LNCAP (cell line): Measurements from ENCODE around the gene SUPT6H.

ENCODE experiments used
- TF ChIP-seq, protein P1 (sequence below): fragments of 450-650 bp; IDR thresholded peaks from 2 replicates; pipeline ENCODE4 v1.5.1; 2017; ENCODE audit warnings: mild to moderate bottlenecking

Gene SUPT6H

DNA sequence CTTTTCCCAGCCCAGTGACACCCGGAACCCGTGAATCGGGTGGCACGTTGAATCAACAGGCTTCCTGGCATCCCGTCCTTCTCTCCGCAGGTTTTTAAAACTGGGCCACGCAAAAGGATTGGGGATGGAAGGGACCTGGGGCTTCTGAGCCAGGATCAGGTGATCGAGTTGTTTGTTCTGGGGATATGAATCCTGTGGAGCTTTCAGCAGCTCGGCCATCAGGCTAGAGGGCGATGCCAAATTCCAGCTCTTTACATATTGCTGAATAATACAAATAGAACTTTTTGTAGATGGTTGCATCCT, 473 bp downstream of the SUPT6H start:
- TF ChIP-seq, protein P1, sequence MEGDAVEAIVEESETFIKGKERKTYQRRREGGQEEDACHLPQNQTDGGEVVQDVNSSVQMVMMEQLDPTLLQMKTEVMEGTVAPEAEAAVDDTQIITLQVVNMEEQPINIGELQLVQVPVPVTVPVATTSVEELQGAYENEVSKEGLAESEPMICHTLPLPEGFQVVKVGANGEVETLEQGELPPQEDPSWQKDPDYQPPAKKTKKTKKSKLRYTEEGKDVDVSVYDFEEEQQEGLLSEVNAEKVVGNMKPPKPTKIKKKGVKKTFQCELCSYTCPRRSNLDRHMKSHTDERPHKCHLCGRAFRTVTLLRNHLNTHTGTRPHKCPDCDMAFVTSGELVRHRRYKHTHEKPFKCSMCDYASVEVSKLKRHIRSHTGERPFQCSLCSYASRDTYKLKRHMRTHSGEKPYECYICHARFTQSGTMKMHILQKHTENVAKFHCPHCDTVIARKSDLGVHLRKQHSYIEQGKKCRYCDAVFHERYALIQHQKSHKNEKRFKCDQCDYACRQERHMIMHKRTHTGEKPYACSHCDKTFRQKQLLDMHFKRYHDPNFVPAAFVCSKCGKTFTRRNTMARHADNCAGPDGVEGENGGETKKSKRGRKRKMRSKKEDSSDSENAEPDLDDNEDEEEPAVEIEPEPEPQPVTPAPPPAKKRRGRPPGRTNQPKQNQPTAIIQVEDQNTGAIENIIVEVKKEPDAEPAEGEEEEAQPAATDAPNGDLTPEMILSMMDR: no peak

DNA sequence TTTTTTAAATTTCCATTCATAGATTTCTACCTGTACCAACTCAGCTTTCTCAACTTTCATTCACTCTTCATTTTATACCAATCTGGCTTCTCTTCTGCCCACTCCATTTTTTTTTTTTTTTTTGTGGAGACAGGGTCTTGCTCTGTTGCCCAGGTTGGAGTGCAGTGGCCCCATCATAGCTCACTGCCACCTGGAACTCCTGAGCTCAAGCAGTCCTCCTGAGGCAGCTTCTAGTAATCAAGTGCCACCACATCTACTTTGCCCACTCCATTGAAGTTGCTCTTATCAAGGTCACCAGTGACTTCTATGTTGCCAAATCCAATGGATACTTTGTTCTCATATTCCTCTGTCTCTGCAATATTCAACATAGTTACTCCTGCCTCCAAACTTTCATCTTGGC, 1.7 kb downstream of the SUPT6H start:
- TF ChIP-seq, protein P1: no peak

DNA sequence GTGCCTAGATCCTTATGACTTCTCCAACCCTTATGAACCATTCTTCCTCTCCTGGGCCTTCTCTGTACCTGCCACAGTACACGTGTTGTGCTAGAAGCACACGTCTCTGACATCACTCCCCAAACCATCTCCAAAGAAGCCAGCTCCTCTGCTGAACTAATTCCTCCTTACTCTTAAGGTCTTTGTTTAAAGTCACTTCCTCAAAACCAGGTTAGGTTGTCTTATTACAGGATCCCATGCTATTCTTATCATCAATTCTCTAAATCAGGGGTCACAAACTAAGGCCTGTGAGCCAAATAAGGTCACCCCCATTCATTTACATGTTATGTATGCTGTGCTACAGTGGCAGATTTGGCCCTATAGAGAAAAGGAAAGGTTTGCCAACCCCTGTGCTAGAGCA, 4.0 kb downstream of the SUPT6H start:
- TF ChIP-seq, protein P1: no peak

DNA sequence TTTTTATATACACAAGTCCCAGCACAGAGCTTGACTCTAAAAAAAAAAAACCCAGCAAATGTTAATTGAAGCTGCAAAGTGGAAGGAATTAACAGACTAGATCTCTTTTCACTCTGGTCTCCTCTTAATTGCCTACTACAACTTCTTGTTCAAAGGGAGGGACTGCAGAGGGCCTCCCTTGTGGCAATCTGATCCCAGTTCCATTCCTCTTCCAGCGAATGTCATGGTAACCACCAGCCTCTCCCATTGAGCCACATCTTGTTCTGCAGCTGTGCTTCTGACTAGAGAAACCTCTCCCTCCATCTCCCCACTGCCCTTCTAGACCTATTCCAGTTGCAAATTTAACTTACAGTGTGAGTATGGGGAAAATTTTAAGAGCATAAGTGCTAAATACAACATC, 5.9 kb downstream of the SUPT6H start:
- TF ChIP-seq, protein P1: no peak

DNA sequence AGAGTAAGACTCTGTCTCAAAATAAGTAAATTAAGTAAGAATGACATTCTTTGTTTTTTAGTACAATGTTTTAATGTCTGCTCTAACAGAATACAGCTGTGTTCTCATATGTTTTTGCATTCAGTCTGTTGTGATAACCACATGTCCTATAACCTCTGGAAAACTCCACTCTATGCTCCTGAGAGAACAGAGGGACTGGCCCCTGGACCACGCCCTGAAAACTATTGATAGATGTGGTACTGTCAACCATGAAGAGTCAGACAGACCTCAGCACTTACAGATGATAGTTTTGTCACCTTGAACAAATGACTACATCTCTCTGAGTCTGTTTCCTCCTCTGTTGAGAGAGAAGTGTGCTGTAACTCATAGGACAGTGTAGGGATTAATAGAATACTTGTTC, 7.9 kb downstream of the SUPT6H start:
- TF ChIP-seq, protein P1: no peak

DNA sequence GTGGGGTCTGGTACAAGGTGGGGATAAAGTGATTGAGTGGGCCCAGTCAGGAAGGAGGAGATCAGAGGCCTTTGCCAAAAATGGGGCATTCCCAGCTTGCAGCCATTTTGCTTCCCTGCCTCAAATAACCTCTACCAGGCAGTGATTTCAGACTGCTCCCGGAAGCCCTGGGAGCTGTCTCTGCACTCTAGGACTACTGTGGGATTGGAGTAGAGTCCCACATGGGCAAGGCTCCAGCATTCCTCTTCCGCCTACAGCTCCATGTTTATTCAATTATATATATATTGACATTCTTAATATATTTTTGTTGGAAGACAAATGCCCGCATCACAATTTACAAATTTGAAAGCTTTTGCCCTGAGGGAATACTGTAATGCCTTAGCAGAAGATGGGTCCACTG, 13.5 kb downstream of the SUPT6H start:
- TF ChIP-seq, protein P1: no peak

DNA sequence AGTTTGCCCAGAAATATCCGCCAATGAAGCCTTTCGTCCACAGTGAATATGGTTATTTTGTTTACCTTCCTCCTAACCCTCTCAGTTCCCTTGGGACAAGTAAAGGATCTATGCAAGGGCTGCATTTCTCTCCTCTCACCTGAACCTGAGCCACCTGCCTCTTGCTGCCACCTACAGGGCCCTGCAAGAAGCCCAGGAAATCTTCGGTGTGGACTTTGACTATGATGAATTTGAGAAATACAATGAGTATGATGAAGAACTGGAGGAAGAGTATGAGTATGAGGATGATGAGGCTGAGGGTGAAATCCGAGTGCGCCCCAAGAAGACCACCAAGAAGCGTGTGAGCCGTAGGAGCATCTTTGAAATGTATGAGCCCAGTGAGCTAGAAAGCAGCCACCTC, 14.0 kb downstream of the SUPT6H start:
- TF ChIP-seq, protein P1: peak; percentile 89

DNA sequence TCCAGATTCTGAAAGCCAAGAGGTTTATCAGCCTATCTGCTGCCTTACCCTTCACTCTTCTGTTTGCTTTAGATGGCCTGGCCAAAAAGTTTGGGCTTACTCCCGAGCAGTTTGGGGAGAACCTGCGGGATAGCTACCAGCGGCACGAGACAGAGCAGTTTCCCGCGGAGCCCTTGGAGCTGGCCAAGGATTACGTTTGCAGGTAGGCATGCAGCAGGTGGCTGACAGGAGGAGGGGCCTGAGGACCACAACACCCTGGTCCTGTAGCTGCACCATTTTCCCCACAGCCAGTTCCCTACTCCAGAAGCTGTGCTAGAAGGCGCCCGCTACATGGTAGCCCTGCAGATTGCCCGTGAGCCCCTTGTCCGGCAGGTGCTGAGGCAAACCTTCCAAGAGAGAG, 20.6 kb downstream of the SUPT6H start:
- TF ChIP-seq, protein P1: no peak
